ENCODE data around the gene JAZF1. TPM values are rescaled to one million over a fixed set of nuclear protein-coding genes. Genes with fewer than 3 reads are reported as not detected.

Gene JAZF1
- total and polyA plus RNA-seq, 2 of the 8 experiments (the other 6 are each of a cell fraction or from before 2014, with no cell fraction given), result 2.6 to 21.8 TPM

DNA sequence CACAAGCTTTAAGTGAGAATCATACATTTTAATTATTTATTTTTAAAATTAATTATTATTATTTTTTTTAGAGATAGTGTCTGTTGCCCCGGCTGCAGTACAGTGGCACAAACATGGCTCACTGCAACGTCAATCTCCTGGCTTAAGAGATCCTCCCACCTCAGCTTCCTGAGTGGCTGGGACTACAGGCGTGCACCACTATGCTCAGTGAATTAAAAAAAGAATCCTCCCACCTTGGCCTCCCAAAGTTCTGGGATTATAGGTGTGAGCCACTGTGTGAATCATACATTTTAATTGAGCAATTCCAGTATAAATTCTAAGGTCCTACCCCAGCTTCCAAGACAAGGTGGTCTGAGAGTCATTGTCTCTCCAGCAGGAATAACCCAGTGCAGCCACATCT is 172.4 kb downstream of the JAZF1 start:
- Histone ChIP-seq H3K4me2 (ENCODE audit: insufficient read depth in 1 of 2, low read depth in 2 of 2, low read length in 2 of 2) (no peak overlapping the region), H2BK5ac (ENCODE audit: low read depth, low read length) (no peak overlapping the region), H3K18ac (ENCODE audit: extremely low read depth, low read length) (no peak overlapping the region), H3K36me3 (ENCODE audit: control insufficient read depth in 2 of 4, insufficient read depth in 4 of 4, low read length in 3 of 4) (no peaks in the 10 kb centered on the region), H3K4me1 (replicated peaks in 1 of 4; ENCODE audit: control insufficient read depth in 3 of 4, insufficient read depth in 4 of 4, low read length in 3 of 4) (no peaks in the 10 kb centered on the region), H4K5ac (ENCODE audit: insufficient read length, low read depth, low read length) (no peak overlapping the region), H3K79me1 (ENCODE audit: low read depth, low read length) (no peaks in the 10 kb centered on the region), H2BK120ac (replicated peaks; ENCODE audit: low read depth, low read length) (no peak overlapping the region), H3K79me2 (ENCODE audit: control insufficient read depth in 1 of 2, insufficient read depth in 2 of 2, low read length in 2 of 2) (no peaks in the 10 kb centered on the region), H2BK15ac (ENCODE audit: low read length) (no peak overlapping the region), H3K14ac (ENCODE audit: insufficient read length) (no peak overlapping the region), H2AK5ac (ENCODE audit: low read depth, low read length) (no peak overlapping the region), H4K8ac (ENCODE audit: extremely low read depth, insufficient read depth, low read length) (no peak overlapping the region), H3K27me3 (replicated peaks in 1 of 4; ENCODE audit: control insufficient read depth in 3 of 4, extremely low read depth in 1 of 4, insufficient read depth in 3 of 4, low read length in 3 of 4) (no peaks in the 10 kb centered on the region), H3K56ac (replicated peaks; ENCODE audit: insufficient read length, low read depth, low read length) (no peak overlapping the region), H3K4me3 (ENCODE audit: extremely low read depth in 1 of 4, insufficient read depth in 2 of 4, low read depth in 3 of 4, low read length in 4 of 4) (no peak overlapping the region), H3K9ac (replicated peaks in 1 of 4; ENCODE audit: extremely low read depth in 1 of 4, low read depth in 3 of 4, low read length in 3 of 4) (no peak overlapping the region), H4K20me1 (replicated peaks in 1 of 2; ENCODE audit: control insufficient read depth in 1 of 2, insufficient read depth in 2 of 2, low read length in 2 of 2) (no peaks in the 10 kb centered on the region), H3K23me2 (ENCODE audit: low read depth, low read length) (no peaks in the 10 kb centered on the region), H3K9me3 (ENCODE audit: insufficient read depth in 2 of 2, low read depth in 1 of 2, low read length in 1 of 2) (no peaks in the 10 kb centered on the region), H3K23ac (ENCODE audit: insufficient read length) (no peak overlapping the region), H2BK20ac (ENCODE audit: low read length) (no peak overlapping the region), H3K27ac (ENCODE audit: low read depth, low read length) (no peak overlapping the region), H2BK12ac (ENCODE audit: low read depth, low read length) (no peak overlapping the region), H2AFZ (ENCODE audit: low read length) (no peak overlapping the region), H4K91ac (replicated peaks; ENCODE audit: insufficient read length, low read length) (no peak overlapping the region), H3K4ac (replicated peaks; ENCODE audit: insufficient read length, low read depth, low read length) (no peak overlapping the region)
- TF ChIP-seq KDM1A (IDR thresholded peaks at IDR 0.05; ENCODE audit: borderline replicate concordance, low read length) (no peak), SP2 (IDR thresholded peaks at IDR 0.05; ENCODE audit: low read length) (no peak), CTBP2 (IDR thresholded peaks at IDR 0.05; ENCODE audit: borderline replicate concordance, insufficient read depth, insufficient read length, low read length) (no peak), YY1 (IDR thresholded peaks at IDR 0.05; ENCODE audit: low read depth, low read length) (no peak), TAF1 (IDR thresholded peaks at IDR 0.05; ENCODE audit: low read depth, low read length) (no peak), EP300 (IDR thresholded peaks at IDR 0.05; ENCODE audit: borderline replicate concordance in 1 of 2, low read depth in 2 of 2, low read length in 2 of 2) (no peak), JUN (IDR thresholded peaks at IDR 0.05; ENCODE audit: low read depth, low read length) (no peak), JUND (IDR thresholded peaks at IDR 0.05; ENCODE audit: low read length) (no peak), MAFK (IDR thresholded peaks at IDR 0.05; ENCODE audit: low read depth, low read length) (no peak), RAD21 (IDR thresholded peaks at IDR 0.05 in 1 of 2, conservative IDR thresholded peaks at IDR 0.05 in 1 of 2; ENCODE audit: low read depth in 2 of 2, low read length in 2 of 2) (no peak), SP1 (IDR thresholded peaks at IDR 0.05; ENCODE audit: low read depth, low read length) (no peak), CBX8 (IDR thresholded peaks at IDR 0.05; ENCODE audit: borderline replicate concordance, low read depth, low read length) (no peak)
- TF ChIP-seq, protein P1, sequence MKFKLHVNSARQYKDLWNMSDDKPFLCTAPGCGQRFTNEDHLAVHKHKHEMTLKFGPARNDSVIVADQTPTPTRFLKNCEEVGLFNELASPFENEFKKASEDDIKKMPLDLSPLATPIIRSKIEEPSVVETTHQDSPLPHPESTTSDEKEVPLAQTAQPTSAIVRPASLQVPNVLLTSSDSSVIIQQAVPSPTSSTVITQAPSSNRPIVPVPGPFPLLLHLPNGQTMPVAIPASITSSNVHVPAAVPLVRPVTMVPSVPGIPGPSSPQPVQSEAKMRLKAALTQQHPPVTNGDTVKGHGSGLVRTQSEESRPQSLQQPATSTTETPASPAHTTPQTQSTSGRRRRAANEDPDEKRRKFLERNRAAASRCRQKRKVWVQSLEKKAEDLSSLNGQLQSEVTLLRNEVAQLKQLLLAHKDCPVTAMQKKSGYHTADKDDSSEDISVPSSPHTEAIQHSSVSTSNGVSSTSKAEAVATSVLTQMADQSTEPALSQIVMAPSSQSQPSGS (IDR thresholded peaks at IDR 0.05; ENCODE audit: low read length), result no peak
- FAIRE-seq, result no peak
- ChIA-PET CTCF (ENCODE audit: partially characterized antibody) (interaction anchor here (1.5 kb wide), 1 partner anchor 69 kb away, joined by 4 read pairs; no protein-coding TSS in a partner anchor), POLR2A (ENCODE audit: partially characterized antibody) (interaction anchor here (0.7 kb wide), 1 partner anchor 55 kb away, joined by 3 read pairs; no protein-coding TSS in a partner anchor)
- WGBS, 2 experiments (ENCODE audit: extremely low coverage in 1 of 2, insufficient coverage in 1 of 2, insufficient read length in 1 of 2, insufficient replicate concordance in 2 of 2, low coverage in 1 of 2, low lambda C conversion rate in 2 of 2, missing lambda C conversion rate in 1 of 2), result 59% methylated on average over 3 of the region's 3 CpGs; no CpG with 5 or more reads in 1 of the 2 experiments
- DNase-seq (ENCODE audit: low read depth in 1 of 2, low spot score in 2 of 2), result no peak

Data from H1 (cell line).